HUDEP-2 (cell line): ENCODE measurements around the gene RALA.

Source experiments
- DNase-seq, 76 experiments: peaks; one replicate each; lab custom pipeline; 2025; ENCODE audit not compliant: unreplicated experiment in 76 of 76; lab: John Stamatoyannopoulos, UW

Gene RALA

GRCh38 chr7:39609935-39610263 lies 13.5 kb upstream of the RALA start:
- DNase-seq = no peak

GRCh38 chr7:39613577-39613976 lies 9.8 kb upstream of the RALA start:
- no peak for DNase-seq

- DNase-seq = peak in 1 of 76 experiments; percentile 8
These were observed 9.1 kb upstream of the RALA start for GRCh38 chr7:39614299-39614698.

DNA sequence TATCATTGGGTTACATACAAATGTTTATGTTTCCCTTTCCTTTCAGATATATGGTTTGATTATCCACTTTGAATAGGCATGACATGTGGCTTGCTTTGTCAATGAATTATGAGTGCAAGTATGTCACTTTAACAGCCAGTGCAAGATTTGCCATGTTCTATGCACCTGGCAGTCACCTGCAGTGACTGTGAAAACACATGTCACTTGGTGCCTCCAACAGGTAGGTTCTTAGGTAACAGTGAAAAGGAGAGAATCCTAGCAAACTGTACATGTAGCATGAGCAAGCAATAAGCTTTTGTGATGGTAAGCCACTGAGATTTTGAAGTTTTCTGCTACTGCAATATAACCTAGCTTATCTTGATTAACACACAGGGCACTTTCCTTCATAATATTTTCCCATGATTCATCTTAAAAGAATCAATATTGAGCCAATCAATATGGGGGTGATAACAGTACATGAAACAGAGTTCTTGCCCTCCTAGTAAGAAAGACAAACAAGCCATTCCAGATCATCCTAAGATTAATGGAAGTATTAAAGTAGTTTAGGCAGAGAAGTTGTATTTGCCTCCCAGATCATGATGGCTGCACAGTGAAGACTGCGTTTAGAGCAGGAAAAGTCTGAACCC lies 7.9 kb upstream of the RALA start:
- DNase-seq = no peak

DNA sequence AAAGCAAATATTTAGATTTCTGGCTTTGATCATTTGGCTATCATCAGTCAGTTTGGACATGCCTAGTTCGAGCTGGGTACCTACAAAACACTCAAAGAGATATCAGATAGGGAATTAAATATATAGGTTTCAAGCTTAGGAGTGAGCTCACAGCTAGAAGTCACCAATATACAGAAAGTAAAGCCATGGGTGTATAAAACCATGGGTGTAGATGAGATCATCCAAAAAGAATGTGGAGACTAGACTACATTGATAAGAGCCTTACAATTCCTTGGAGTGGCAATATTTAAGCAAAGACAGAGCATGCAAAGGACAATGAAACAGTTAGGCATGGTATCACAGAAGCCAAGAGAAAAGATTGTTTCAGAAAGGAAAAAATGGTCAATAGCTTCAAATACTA lies 7.2 kb upstream of the RALA start:
- no peak for DNase-seq

- DNase-seq = no peak
These were observed 6.4 kb upstream of the RALA start for GRCh38 chr7:39617005-39617404.

DNA sequence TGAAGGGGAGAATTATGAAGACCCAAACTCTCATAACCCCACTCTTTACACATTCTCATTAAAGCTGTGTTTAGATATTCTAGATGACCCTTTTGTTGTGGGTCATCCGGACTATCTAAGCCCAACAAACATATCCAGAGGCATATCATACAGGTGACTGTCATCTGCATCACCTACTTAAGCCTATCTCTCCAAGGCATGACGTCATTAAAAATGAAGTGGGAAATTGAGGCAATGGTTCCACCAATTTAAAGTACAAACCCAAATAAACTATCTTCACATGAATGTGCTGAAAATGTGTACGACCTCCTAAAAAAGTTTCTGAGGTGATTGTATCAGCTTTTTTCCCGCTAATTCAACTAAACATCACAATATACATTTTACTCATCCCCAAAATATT lies 4.5 kb upstream of the RALA start:
- DNase-seq = no peak

DNA sequence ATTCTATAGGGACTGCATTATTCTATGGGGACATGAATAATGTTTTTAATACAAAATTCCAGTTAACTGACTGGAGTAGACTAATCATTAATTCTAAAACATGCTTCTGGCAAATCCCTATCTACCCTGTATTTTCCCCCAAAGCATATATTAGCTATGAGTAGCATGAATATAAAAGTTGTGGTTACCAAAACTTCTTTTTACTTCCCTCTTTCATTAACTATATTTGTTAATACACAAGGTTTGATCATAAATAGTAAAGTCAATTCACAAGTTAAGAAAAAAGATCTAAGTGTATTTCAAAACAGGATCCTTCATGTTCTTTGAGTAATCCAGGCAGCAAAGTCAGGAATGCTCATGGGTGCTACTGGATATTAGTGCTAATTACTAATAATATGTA lies 2.9 kb upstream of the RALA start:
- DNase-seq = no peak

- DNase-seq = no peak
These were observed 2.1 kb upstream of the RALA start for GRCh38 chr7:39621261-39621660.

DNA sequence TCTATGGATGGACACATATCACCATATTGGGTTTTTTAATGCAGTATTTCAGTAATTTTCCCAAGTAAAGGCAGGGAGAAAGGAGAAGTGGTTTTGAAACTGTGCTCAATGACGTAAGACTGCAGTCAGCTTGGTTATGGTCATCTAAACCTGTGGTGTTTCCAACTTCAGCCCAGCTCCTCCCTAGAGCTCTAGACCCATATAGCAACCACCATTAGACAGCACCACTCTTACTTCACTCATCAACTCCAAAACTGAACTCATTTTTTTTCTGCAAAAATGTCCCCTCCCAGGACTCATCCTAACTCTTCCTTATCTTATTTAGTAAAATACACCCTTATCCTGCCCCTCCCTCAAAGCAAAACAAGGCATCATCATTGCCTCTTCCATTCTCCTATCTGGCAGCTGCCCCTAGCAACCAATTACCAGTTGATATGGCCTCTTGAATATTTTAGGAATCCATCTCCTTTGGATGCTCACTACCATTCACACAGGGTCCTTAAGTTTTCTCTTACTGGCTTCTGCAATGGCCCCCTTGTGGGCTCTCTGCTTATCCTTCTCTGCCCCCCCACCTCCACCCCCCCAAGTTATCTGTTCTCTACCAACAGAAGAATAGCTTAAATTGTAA lies 1.5 kb upstream of the RALA start:
- peak in 2 of 76 experiments; percentile 8 to 16 for DNase-seq

- no peak for DNase-seq
These were observed 763 bp upstream of the RALA start for GRCh38 chr7:39622609-39623008.

DNA sequence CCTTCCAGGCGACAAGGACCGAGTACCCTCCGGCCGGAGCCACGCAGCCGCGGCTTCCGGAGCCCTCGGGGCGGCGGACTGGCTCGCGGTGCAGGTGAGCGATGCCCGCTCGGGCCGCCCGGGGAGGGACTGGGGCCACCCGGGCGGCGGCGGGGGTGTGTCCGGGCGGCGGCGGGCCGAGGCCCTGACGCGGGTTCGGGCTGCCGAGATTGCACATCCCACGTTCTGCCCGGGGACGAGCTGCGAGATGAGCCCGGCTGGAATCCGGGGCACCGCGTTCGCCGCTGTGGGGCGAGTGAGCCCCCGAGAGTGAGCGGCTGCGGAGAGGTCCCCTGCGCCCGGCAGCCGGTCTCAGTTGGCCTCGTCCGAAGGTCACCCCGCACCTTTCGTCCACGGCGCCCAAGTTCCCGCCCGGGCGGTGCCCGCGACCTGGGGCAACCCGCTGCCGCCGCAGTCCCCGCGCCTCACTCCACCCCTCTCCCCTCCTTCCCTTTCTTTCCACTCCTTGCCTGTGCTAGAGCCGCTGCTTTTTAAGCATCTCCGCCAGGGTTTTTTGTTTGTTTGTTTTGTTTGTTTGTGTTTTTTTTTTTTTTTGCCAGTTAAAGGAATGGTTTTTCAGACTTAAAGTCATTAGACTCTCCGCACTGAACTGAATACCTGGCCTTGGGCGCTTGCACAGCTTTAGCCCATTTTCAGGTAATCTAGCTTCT lies 515 bp downstream of the RALA start:
- DNase-seq = peak in 9 of 76 experiments; percentile 5 to 41 (median 30)

DNA sequence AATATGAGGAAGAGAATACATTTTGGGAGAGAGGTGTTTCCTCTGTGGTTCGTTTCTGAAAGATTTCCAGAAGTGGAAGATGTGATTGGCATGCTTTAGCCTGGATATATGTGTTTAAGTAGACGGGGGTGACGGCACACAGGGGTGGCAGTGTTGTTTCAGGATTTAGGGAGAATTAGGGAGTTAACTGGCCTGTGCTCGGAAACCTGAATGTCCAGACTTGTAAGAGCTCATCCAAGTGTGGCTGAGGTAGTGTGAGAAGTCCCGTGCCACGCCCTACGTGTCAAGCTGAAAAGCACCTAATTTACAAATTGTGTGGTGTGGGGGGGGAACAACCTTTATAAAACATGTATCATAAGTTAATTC lies 1.1 kb downstream of the RALA start:
- no peak for DNase-seq

DNA sequence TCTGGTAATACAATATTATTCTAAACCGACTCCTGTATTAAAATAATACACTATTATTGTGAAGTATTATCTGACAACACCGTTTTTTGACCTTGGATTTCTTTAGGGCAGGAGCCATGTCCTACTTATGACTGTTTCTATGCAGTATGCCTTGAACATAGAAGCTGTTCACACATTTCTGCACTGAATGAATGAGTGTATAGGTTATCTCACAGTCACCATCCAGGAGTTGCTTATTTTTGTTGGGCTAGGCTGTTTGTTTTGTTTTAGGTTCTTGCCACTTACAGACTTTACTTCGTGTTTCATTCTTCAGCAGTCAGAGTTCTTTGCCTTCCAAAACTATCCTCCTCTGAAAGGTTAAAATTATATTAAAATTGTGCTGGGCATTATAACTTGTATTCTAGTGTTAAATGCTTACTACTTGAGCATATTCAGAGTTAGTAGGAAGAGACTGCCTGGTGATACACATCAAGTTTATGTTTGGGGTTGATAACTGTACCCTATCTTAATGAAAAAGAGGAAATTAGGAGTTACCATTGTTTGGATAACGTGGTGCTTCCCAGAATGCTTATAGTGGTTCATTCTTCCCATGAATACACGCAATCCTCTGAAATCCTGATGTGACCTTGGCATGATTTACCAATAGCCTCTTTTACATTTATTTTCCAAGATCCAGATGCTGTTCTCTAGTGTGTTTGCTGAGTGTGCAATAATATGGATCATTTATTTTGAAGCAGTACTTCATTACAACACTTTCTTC lies 1.7 kb downstream of the RALA start:
- peak in 3 of 76 experiments; percentile 7 to 18 (median 15) for DNase-seq

DNA sequence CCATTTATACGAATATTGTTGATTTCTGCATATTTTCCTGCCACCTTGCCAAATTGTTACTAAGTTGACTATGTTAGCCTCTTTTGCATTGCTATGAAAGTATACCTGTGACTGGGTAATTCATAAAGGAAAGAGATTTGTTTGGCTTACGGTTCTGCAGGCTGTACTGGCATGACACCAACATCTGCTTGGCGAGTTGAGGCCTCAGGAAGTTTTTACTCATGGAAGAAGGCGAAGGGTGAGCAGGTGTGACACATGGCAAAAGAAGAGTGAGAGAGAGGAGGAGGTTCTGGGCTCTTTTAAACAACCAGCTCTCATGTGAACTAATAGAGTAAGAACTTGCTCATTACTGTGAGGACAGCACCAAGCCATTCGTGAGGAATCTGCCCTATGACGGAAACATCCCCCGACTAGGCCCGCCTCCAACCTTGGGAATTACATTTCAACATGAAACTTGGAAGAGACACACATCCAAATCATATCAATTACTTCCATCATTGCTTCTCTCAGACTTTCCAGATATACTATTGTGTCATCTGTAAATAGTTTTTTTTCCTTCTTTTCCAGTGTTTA lies 8.4 kb downstream of the RALA start:
- no peak for DNase-seq

GRCh38 chr7:39633563-39634477 lies 10.4 kb downstream of the RALA start:
- DNase-seq = no peak

GRCh38 chr7:39634478-39634805 lies 11.1 kb downstream of the RALA start:
- DNase-seq = no peak

DNA sequence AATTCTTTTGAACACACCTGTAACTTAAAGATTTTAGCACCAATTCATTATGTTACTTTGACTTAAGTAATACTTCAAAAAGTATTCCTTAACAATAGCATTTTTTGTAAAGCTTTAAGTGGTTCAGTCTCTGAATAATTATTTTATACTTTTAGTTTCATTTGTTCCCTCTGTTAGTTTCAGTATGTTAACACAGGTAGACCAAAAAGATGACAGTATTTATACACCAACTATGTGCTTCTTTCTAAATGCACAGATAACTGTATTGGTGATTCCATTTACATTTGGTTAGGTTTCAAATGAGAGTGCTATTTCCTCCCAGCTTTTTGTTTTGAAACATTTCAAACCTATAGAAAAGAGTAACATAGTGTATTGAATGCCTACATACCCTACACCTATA lies 14.0 kb downstream of the RALA start:
- DNase-seq = no peak

- DNase-seq = no peak
These were observed 14.7 kb downstream of the RALA start for GRCh38 chr7:39637963-39638485.

DNA sequence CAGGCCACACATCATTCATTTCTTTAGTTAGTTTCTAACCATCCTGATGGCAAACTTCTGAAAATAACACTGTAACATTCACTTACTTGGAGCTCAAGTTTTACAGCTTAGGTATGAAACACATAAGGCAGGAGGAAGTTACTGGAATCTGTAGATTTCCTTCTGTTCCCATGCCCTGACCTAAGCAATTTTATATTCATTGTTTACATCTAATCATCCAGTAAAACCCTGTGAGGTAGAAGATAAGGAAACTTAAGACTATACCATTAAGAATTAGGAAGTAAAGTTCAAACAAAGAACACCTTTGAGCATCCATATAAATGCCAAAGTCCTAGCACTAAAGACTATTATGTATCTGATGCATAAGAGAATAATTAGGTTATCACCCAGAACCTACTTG lies 19.5 kb downstream of the RALA start:
- DNase-seq = no peak
